HepG2 (cell line): ENCODE measurements around the gene HINT2. TPM values are rescaled to one million over a fixed set of nuclear protein-coding genes. Genes with fewer than 3 reads are reported as not detected.

ENCODE experiments used
- ATAC-seq: fragments of 200-7000 bp; cut with Tn5 transposase; 3 replicates; pipeline ENCODE4 v1.9.1; 2020; ENCODE audit warnings: mild to moderate bottlenecking, moderate library complexity
- BruUV-seq: library from RNA; stranded (reverse); fragments of 400-500 nt; replicated peaks from 2 replicates; lab custom pipeline; 2021; lab: Mats Ljungman, UMichigan
- CTCF ChIA-PET: fragments of 300-600 bp; formaldehyde crosslinking; extraction: SDS; loops from one replicate; lab custom pipeline; 2021; ENCODE audit warnings: low total read pairs, inconsistent platforms, low intra/inter-chr PET ratio; lab: Yijun Ruan, JAX
- POLR2A ChIA-PET: fragments of 350-600 bp; sonication (Branson Sonifier 250); formaldehyde crosslinking; loops from one replicate; lab custom pipeline; 2020; ENCODE audit warnings: antibody characterized with exemption, inconsistent platforms; lab: Yijun Ruan, JAX
- DNase-seq: peaks from one replicate; pipeline ENCODE4 v3.0.0-alpha.2; 2015; ENCODE audit warnings: low spot score
- FAIRE-seq: peaks from 3 replicates; lab custom pipeline; 2011; peaks lifted over from hg19 to GRCh38; lab: Jason Lieb, UNC
- H2AFZ ChIP-seq: one replicate; pipeline ENCODE4 v1.6.1; 2011; ENCODE audit warnings: low read length, inconsistent platforms
- H3K27ac ChIP-seq: fragments of 300-600 bp; 3 replicates; pipeline ENCODE4 v1.8.0; 2011; ENCODE audit warnings: mixed run types, mild to moderate bottlenecking, mixed read lengths, low read length, inconsistent platforms; ENCODE audit not compliant: insufficient read depth; ENCODE audit errors: extremely low read length
- H3K27me3 ChIP-seq, 2 experiments: fragments of 200-600 bp in 1 of 2; 2 replicates in 1 of 2; 3 replicates in 1 of 2; pipeline versions ENCODE4 v1.6.0 to v1.8.0; 2011; ENCODE audit warnings: low read length in 2 of 2, mild to moderate bottlenecking in 2 of 2, moderate library complexity in 2 of 2, inconsistent platforms in 1 of 2; ENCODE audit not compliant: insufficient read depth in 2 of 2, control insufficient read depth in 1 of 2
- H3K36me3 ChIP-seq, 2 experiments: fragments of 200-600 bp in 1 of 2; replicated peaks in 1 of 2; 2 replicates in 1 of 2; 3 replicates in 1 of 2; pipeline versions ENCODE4 v1.5.1 to v1.8.0; 2011; ENCODE audit warnings: low read length in 2 of 2, inconsistent platforms in 1 of 2; ENCODE audit not compliant: insufficient read depth in 2 of 2, control insufficient read depth in 1 of 2
- H3K4me1 ChIP-seq: 2 replicates; pipeline ENCODE4 v1.5.1; 2012; ENCODE audit warnings: low read length, inconsistent platforms; ENCODE audit not compliant: insufficient read depth
- H3K4me2 ChIP-seq: 2 replicates; pipeline ENCODE4 v1.6.0; 2011; ENCODE audit warnings: low read depth, low read length, inconsistent platforms
- H3K4me3 ChIP-seq, 3 experiments: fragments of 200-600 bp in 1 of 3; sonication (generic), shearing (Covaris generic) in 1 of 3; replicated peaks in 1 of 3; 2 replicates each; pipeline ENCODE4 v1.5.1; 2011 to 2016; ENCODE audit warnings: low read length in 3 of 3, inconsistent platforms in 2 of 3, low read depth in 2 of 3, mild to moderate bottlenecking in 2 of 3, control low read depth in 1 of 3, mixed read lengths in 1 of 3; ENCODE audit not compliant: insufficient read depth in 1 of 3
- H3K79me2 ChIP-seq: one replicate; pipeline ENCODE4 v1.6.1; 2011; ENCODE audit warnings: low read length, inconsistent platforms; ENCODE audit not compliant: insufficient read depth
- H3K9ac ChIP-seq: 2 replicates; pipeline ENCODE4 v1.6.0; 2011; ENCODE audit warnings: mild to moderate bottlenecking, low read depth, low read length, inconsistent platforms; ENCODE audit not compliant: insufficient read depth
- H3K9me3 ChIP-seq: 2 replicates; pipeline ENCODE4 v1.5.1; 2012; ENCODE audit warnings: mild to moderate bottlenecking, low read length
- H4K20me1 ChIP-seq: 2 replicates; pipeline ENCODE4 v1.6.0; 2011; ENCODE audit warnings: inconsistent platforms, mild to moderate bottlenecking, low read length, moderate library complexity; ENCODE audit not compliant: insufficient read depth
- ARID2 ChIP-seq: sonication (generic); formaldehyde crosslinking; IDR thresholded peaks from 2 replicates; pipeline ENCODE4 v1.8.1; 2022; ENCODE audit warnings: mild to moderate bottlenecking, missing genetic modification reagents, borderline replicate concordance
- ARNTL ChIP-seq: sonication (generic); formaldehyde crosslinking; IDR thresholded peaks from 2 replicates; pipeline ENCODE4 v1.4.0; 2020; ENCODE audit warnings: mild to moderate bottlenecking, missing genetic modification reagents
- ASH2L ChIP-seq: fragments of 300-600, 200-600 bp; sonication (generic); IDR thresholded peaks from 2 replicates; pipeline ENCODE4 v1.7.0; 2017; ENCODE audit warnings: low read depth, mild to moderate bottlenecking, moderate library complexity, mixed read lengths, low read length; ENCODE audit not compliant: insufficient read length
- CCDC6 ChIP-seq: sonication (generic); formaldehyde crosslinking; IDR thresholded peaks from 2 replicates; pipeline ENCODE4 v1.8.1; 2022; ENCODE audit warnings: mild to moderate bottlenecking, missing genetic modification reagents, moderate library complexity
- CHCHD3 ChIP-seq: sonication (generic); formaldehyde crosslinking; IDR thresholded peaks from 2 replicates; pipeline ENCODE4 v1.8.0; 2022; ENCODE audit warnings: mild to moderate bottlenecking, missing genetic modification reagents, moderate library complexity
- HNRNPK ChIP-seq: fragments of 200-400 bp; formaldehyde crosslinking; IDR thresholded peaks from 2 replicates; pipeline ENCODE4 v1.6.1; 2018; ENCODE audit warnings: low read length, low read depth, moderate library complexity, mild to moderate bottlenecking; ENCODE audit not compliant: poor library complexity, severe bottlenecking
- IRF1 ChIP-seq: sonication (generic); formaldehyde crosslinking; IDR thresholded peaks from 2 replicates; pipeline ENCODE4 v1.4.0; 2020; ENCODE audit warnings: low read depth, mild to moderate bottlenecking, missing genetic modification reagents
- LBX2 ChIP-seq: sonication (generic); formaldehyde crosslinking; IDR thresholded peaks from 2 replicates; pipeline ENCODE4 v1.5.0; 2020; ENCODE audit warnings: missing genetic modification reagents, mild to moderate bottlenecking, borderline replicate concordance
- PHF8 ChIP-seq: sonication (generic); formaldehyde crosslinking; IDR thresholded peaks from 2 replicates; pipeline ENCODE4 v1.5.0; 2020; ENCODE audit warnings: missing genetic modification reagents
- THAP8 ChIP-seq: sonication (generic); formaldehyde crosslinking; IDR thresholded peaks from 2 replicates; pipeline ENCODE4 v1.5.1; 2020; ENCODE audit warnings: missing genetic modification reagents, mild to moderate bottlenecking, borderline replicate concordance
- ZBTB4 ChIP-seq: sonication (generic); formaldehyde crosslinking; IDR thresholded peaks from 2 replicates; pipeline ENCODE4 v1.4.0; 2020; ENCODE audit warnings: missing genetic modification reagents, mild to moderate bottlenecking, borderline replicate concordance
- ZBTB8A ChIP-seq: sonication (generic); formaldehyde crosslinking; IDR thresholded peaks from 2 replicates; pipeline ENCODE4 v1.4.0; 2020; ENCODE audit warnings: mild to moderate bottlenecking, low read depth, missing genetic modification reagents, borderline replicate concordance
- ZKSCAN8 ChIP-seq: IDR thresholded peaks from 2 replicates; pipeline ENCODE4 v1.6.1; 2016; ENCODE audit warnings: borderline replicate concordance, missing genetic modification reagents, missing compliant biosample characterization
- ZNF12 ChIP-seq: sonication (generic); formaldehyde crosslinking; IDR thresholded peaks from 2 replicates; pipeline ENCODE4 v1.5.0; 2020; ENCODE audit warnings: missing genetic modification reagents
- ZNF224 ChIP-seq: sonication (generic); formaldehyde crosslinking; IDR thresholded peaks from 2 replicates; pipeline ENCODE4 v1.5.0; 2020; ENCODE audit warnings: mild to moderate bottlenecking, missing genetic modification reagents
- ZNF317 ChIP-seq: sonication (generic); formaldehyde crosslinking; IDR thresholded peaks from 2 replicates; pipeline ENCODE4 v1.5.0; 2020; ENCODE audit warnings: mild to moderate bottlenecking, missing genetic modification reagents
- ZNF724P ChIP-seq: sonication (generic); formaldehyde crosslinking; IDR thresholded peaks from 2 replicates; pipeline ENCODE4 v1.8.0; 2022; ENCODE audit warnings: missing genetic modification reagents, borderline replicate concordance
- ZNF777 ChIP-seq: sonication (generic); formaldehyde crosslinking; IDR thresholded peaks from 2 replicates; pipeline ENCODE4 v1.4.0; 2020; ENCODE audit warnings: missing genetic modification reagents
- ZSCAN25 ChIP-seq: sonication (generic); formaldehyde crosslinking; IDR thresholded peaks from 2 replicates; pipeline ENCODE4 v1.8.0; 2022; ENCODE audit warnings: mild to moderate bottlenecking, missing genetic modification reagents
- WGBS: methylation state at CpG from one replicate; pipeline ENCODE4 v1.1.6; 2017; ENCODE audit warnings: low lambda C conversion rate; 5-methylcytosine and 5-hydroxymethylcytosine counted together
- in situ Hi-C: cut with HindIII; loops from 2 replicates; pipeline ENCODE4 v1.10.0; 2017; ENCODE audit warnings: low pct_unique_long_range_greater_than_20kb; ENCODE audit not compliant: extremely low pct_ligation_motif_present
- intact Hi-C: fragments of 100-400 bp; cut with micrococcal nuclease; formaldehyde crosslinking; loops from one replicate; pipeline ENCODE4 v1.10.0; 2022; ENCODE audit not compliant: unreplicated experiment
- polyA plus RNA-seq, 8 experiments: library from polyadenylated mRNA; depleted of rRNA in 3 of 8; stranded (reverse) in 7 of 8; unstranded in 1 of 8; fragments of >200 nt; fragmentation: Illumina TruSeq in 4 of 8; extraction: Trizol in 4 of 8; gene quantifications; 2 replicates each; pipeline versions ENCODE4 v1.2.1 to v1.2.3, GENCODE V29; 2011 to 2016; ENCODE audit warnings: low read depth in 4 of 8, missing spikeins in 1 of 8, mixed read lengths in 1 of 8; ENCODE audit not compliant: insufficient read depth in 1 of 8
- total RNA-seq, 5 experiments: library from RNA; depleted of rRNA; stranded (reverse); fragments of >200 nt; fragmentation: Illumina TruSeq; extraction: Trizol; gene quantifications; 2 replicates each; pipeline ENCODE4 v1.2.3, GENCODE V29; 2016; ENCODE audit warnings: low read depth in 1 of 5

The HINT2 gene
- total and polyA plus RNA-seq, 2 of the 13 experiments (the other 11 are each of a cell fraction or from before 2014, with no cell fraction given), result 37.9 to 56.2 TPM

GRCh38 chr9:35811381-35812024, 3.3 kb downstream of the HINT2 start:
- H3K36me3 ChIP-seq, result peaks cover 4% of the 10 kb centered on the region in 2 experiments; a peak in 2 of 5 replicates
- peaks cover 5% of the 10 kb centered on the region for H3K79me2 ChIP-seq
- in situ Hi-C loops (no loop called here), intact Hi-C loops (no loop called here)
- ChIA-PET POLR2A (interaction anchor here (0.6 to 1.3 kb wide), 6 partner anchors 11 to 121 kb away, joined by 3 to 5 read pairs (median 3); partner anchors contain the start of genes CREB3 and TLN1), CTCF (no interaction called here)
- no peak overlapping the region for H2AFZ ChIP-seq
- no peaks in the 10 kb centered on the region for H3K27me3 ChIP-seq
- WGBS, result 17% methylated on average over 6 of the region's 12 CpGs
- H3K9me3 ChIP-seq, result no peaks in the 10 kb centered on the region
- peak overlapping the region; percentile 87 for H3K4me2 ChIP-seq
- H3K9ac ChIP-seq, result peak overlapping the region; percentile 66; the same call in 1 of the 2 replicates
- FAIRE-seq, result no peak
- no peak for ATAC-seq
- peaks cover 36% of the 10 kb centered on the region for H3K4me1 ChIP-seq
- H3K27ac ChIP-seq, result peak overlapping the region; percentile 62
- H3K4me3 ChIP-seq, result peak overlapping the region; percentile 48 to 68 (median 56)
- DNase-seq, result no peak
- no TSS peak for BruUV-seq
- H4K20me1 ChIP-seq, result no peaks in the 10 kb centered on the region
- TF ChIP-seq CHCHD3 (CRISPR knock-in tag) (no peak), IRF1 (no peak), LBX2 (no peak), ASH2L (no peak), ZKSCAN8 (CRISPR knock-in tag) (no peak), ZNF777 (CRISPR knock-in tag) (no peak), ZNF317 (CRISPR knock-in tag) (no peak), THAP8 (no peak), ZNF12 (no peak), ZBTB4 (0 out of 2 replicates have a peak, but pooled peaks have one; percentile 14), ARNTL (CRISPR knock-in tag) (no peak), CCDC6 (CRISPR knock-in tag) (no peak), ARID2 (CRISPR knock-in tag) (no peak), ZSCAN25 (no peak), ZNF724P (CRISPR knock-in tag) (no peak), PHF8 (no peak), HNRNPK (no peak), ZNF224 (CRISPR knock-in tag) (0 out of 2 replicates have a peak, but pooled peaks have one; percentile 59), ZBTB8A (CRISPR knock-in tag) (no peak)
